Measurements from ENCODE around the gene AGBL3.

AGBL3 gene

GRCh38 chr7:135074096-135074495 is 87.8 kb downstream of the AGBL3 start:
- Histone ChIP-seq H3K4me1 (ENCODE audit: control insufficient read depth, insufficient read depth, low read length, poor library complexity, severe bottlenecking) (no peaks in the 10 kb centered on the region), H3K4me3 (ENCODE audit: insufficient read depth, low read depth, low read length, poor library complexity, severe bottlenecking) (no peak overlapping the region), H3K27ac (ENCODE audit: insufficient read depth, low read length, poor library complexity, severe bottlenecking) (no peak overlapping the region), H3K36me3 (ENCODE audit: control insufficient read depth, insufficient read depth, low read length) (no peaks in the 10 kb centered on the region), H3K9me3 (ENCODE audit: control insufficient read depth, low read length) (no peaks in the 10 kb centered on the region), H3K27me3 (replicated peaks; ENCODE audit: control insufficient read depth, insufficient read depth, low read length, poor library complexity, severe bottlenecking) (no peaks in the 10 kb centered on the region)
- DNase-seq, result no peak

GRCh38 chr7:135074531-135074930 is 88.2 kb downstream of the AGBL3 start:
- Histone ChIP-seq H3K36me3 (ENCODE audit: control insufficient read depth, insufficient read depth, low read length) (no peaks in the 10 kb centered on the region), H3K4me1 (ENCODE audit: control insufficient read depth, insufficient read depth, low read length, poor library complexity, severe bottlenecking) (no peaks in the 10 kb centered on the region), H3K27ac (ENCODE audit: insufficient read depth, low read length, poor library complexity, severe bottlenecking) (no peak overlapping the region), H3K4me3 (ENCODE audit: insufficient read depth, low read depth, low read length, poor library complexity, severe bottlenecking) (no peak overlapping the region), H3K9me3 (ENCODE audit: control insufficient read depth, low read length) (no peaks in the 10 kb centered on the region), H3K27me3 (replicated peaks; ENCODE audit: control insufficient read depth, insufficient read depth, low read length, poor library complexity, severe bottlenecking) (no peaks in the 10 kb centered on the region)
- DNase-seq, result no peak

GRCh38 chr7:135075716-135076115 is 89.4 kb downstream of the AGBL3 start:
- no peaks in the 10 kb centered on the region for H3K4me1 ChIP-seq (ENCODE audit: control insufficient read depth, insufficient read depth, low read length, poor library complexity, severe bottlenecking)
- no peaks in the 10 kb centered on the region for H3K36me3 ChIP-seq (ENCODE audit: control insufficient read depth, insufficient read depth, low read length)
- no peak overlapping the region for H3K4me3 ChIP-seq (ENCODE audit: insufficient read depth, low read depth, low read length, poor library complexity, severe bottlenecking)
- no peak overlapping the region for H3K27ac ChIP-seq (ENCODE audit: insufficient read depth, low read length, poor library complexity, severe bottlenecking)
- H3K27me3 ChIP-seq (replicated peaks; ENCODE audit: control insufficient read depth, insufficient read depth, low read length, poor library complexity, severe bottlenecking), result no peaks in the 10 kb centered on the region
- no peak for DNase-seq
- H3K9me3 ChIP-seq (ENCODE audit: control insufficient read depth, low read length), result no peaks in the 10 kb centered on the region

- H3K9me3 ChIP-seq (ENCODE audit: control insufficient read depth, low read length), result no peaks in the 10 kb centered on the region
- no peaks in the 10 kb centered on the region for H3K36me3 ChIP-seq (ENCODE audit: control insufficient read depth, insufficient read depth, low read length)
- H3K4me1 ChIP-seq (ENCODE audit: control insufficient read depth, insufficient read depth, low read length, poor library complexity, severe bottlenecking), result no peaks in the 10 kb centered on the region
- H3K27me3 ChIP-seq (replicated peaks; ENCODE audit: control insufficient read depth, insufficient read depth, low read length, poor library complexity, severe bottlenecking), result no peaks in the 10 kb centered on the region
- no peak for DNase-seq
- H3K27ac ChIP-seq (ENCODE audit: insufficient read depth, low read length, poor library complexity, severe bottlenecking), result no peak overlapping the region
- H3K4me3 ChIP-seq (ENCODE audit: insufficient read depth, low read depth, low read length, poor library complexity, severe bottlenecking), result no peak overlapping the region
These were observed 90.6 kb downstream of the AGBL3 start for GRCh38 chr7:135076882-135077281.

GRCh38 chr7:135077642-135078041 is 91.3 kb downstream of the AGBL3 start:
- Histone ChIP-seq H3K9me3 (ENCODE audit: control insufficient read depth, low read length) (no peaks in the 10 kb centered on the region), H3K27ac (ENCODE audit: insufficient read depth, low read length, poor library complexity, severe bottlenecking) (no peak overlapping the region), H3K4me3 (ENCODE audit: insufficient read depth, low read depth, low read length, poor library complexity, severe bottlenecking) (no peak overlapping the region), H3K36me3 (ENCODE audit: control insufficient read depth, insufficient read depth, low read length) (no peaks in the 10 kb centered on the region), H3K4me1 (ENCODE audit: control insufficient read depth, insufficient read depth, low read length, poor library complexity, severe bottlenecking) (no peaks in the 10 kb centered on the region), H3K27me3 (replicated peaks; ENCODE audit: control insufficient read depth, insufficient read depth, low read length, poor library complexity, severe bottlenecking) (no peaks in the 10 kb centered on the region)
- no peak for DNase-seq

GRCh38 chr7:135078051-135078450 is 91.7 kb downstream of the AGBL3 start:
- DNase-seq, result no peak
- H3K4me1 ChIP-seq (ENCODE audit: control insufficient read depth, insufficient read depth, low read length, poor library complexity, severe bottlenecking), result no peaks in the 10 kb centered on the region
- H3K36me3 ChIP-seq (ENCODE audit: control insufficient read depth, insufficient read depth, low read length), result no peaks in the 10 kb centered on the region
- H3K9me3 ChIP-seq (ENCODE audit: control insufficient read depth, low read length), result no peaks in the 10 kb centered on the region
- H3K4me3 ChIP-seq (ENCODE audit: insufficient read depth, low read depth, low read length, poor library complexity, severe bottlenecking), result no peak overlapping the region
- no peak overlapping the region for H3K27ac ChIP-seq (ENCODE audit: insufficient read depth, low read length, poor library complexity, severe bottlenecking)
- H3K27me3 ChIP-seq (replicated peaks; ENCODE audit: control insufficient read depth, insufficient read depth, low read length, poor library complexity, severe bottlenecking), result no peaks in the 10 kb centered on the region

- H3K4me1 ChIP-seq (ENCODE audit: control insufficient read depth, insufficient read depth, low read length, poor library complexity, severe bottlenecking), result no peaks in the 10 kb centered on the region
- no peak overlapping the region for H3K4me3 ChIP-seq (ENCODE audit: insufficient read depth, low read depth, low read length, poor library complexity, severe bottlenecking)
- no peaks in the 10 kb centered on the region for H3K27me3 ChIP-seq (replicated peaks; ENCODE audit: control insufficient read depth, insufficient read depth, low read length, poor library complexity, severe bottlenecking)
- H3K9me3 ChIP-seq (ENCODE audit: control insufficient read depth, low read length), result no peaks in the 10 kb centered on the region
- H3K36me3 ChIP-seq (ENCODE audit: control insufficient read depth, insufficient read depth, low read length), result no peaks in the 10 kb centered on the region
- no peak for DNase-seq
- no peak overlapping the region for H3K27ac ChIP-seq (ENCODE audit: insufficient read depth, low read length, poor library complexity, severe bottlenecking)
These were observed 92.8 kb downstream of the AGBL3 start for GRCh38 chr7:135079068-135079467.

- Histone ChIP-seq H3K27ac (ENCODE audit: insufficient read depth, low read length, poor library complexity, severe bottlenecking) (no peak overlapping the region), H3K9me3 (ENCODE audit: control insufficient read depth, low read length) (no peaks in the 10 kb centered on the region), H3K36me3 (ENCODE audit: control insufficient read depth, insufficient read depth, low read length) (no peaks in the 10 kb centered on the region), H3K27me3 (replicated peaks; ENCODE audit: control insufficient read depth, insufficient read depth, low read length, poor library complexity, severe bottlenecking) (no peaks in the 10 kb centered on the region), H3K4me3 (ENCODE audit: insufficient read depth, low read depth, low read length, poor library complexity, severe bottlenecking) (no peak overlapping the region), H3K4me1 (ENCODE audit: control insufficient read depth, insufficient read depth, low read length, poor library complexity, severe bottlenecking) (no peaks in the 10 kb centered on the region)
- no peak for DNase-seq
These were observed 96.7 kb downstream of the AGBL3 start for GRCh38 chr7:135083005-135083404.

GRCh38 chr7:135088566-135088965 is 102.3 kb downstream of the AGBL3 start:
- Histone ChIP-seq H3K27ac (ENCODE audit: insufficient read depth, low read length, poor library complexity, severe bottlenecking) (no peak overlapping the region), H3K36me3 (ENCODE audit: control insufficient read depth, insufficient read depth, low read length) (no peaks in the 10 kb centered on the region), H3K4me1 (ENCODE audit: control insufficient read depth, insufficient read depth, low read length, poor library complexity, severe bottlenecking) (no peaks in the 10 kb centered on the region), H3K4me3 (ENCODE audit: insufficient read depth, low read depth, low read length, poor library complexity, severe bottlenecking) (no peak overlapping the region), H3K27me3 (replicated peaks; ENCODE audit: control insufficient read depth, insufficient read depth, low read length, poor library complexity, severe bottlenecking) (no peaks in the 10 kb centered on the region), H3K9me3 (ENCODE audit: control insufficient read depth, low read length) (no peaks in the 10 kb centered on the region)
- DNase-seq, result no peak

GRCh38 chr7:135091717-135092116 is 105.4 kb downstream of the AGBL3 start:
- Histone ChIP-seq H3K4me1 (ENCODE audit: control insufficient read depth, insufficient read depth, low read length, poor library complexity, severe bottlenecking) (no peaks in the 10 kb centered on the region), H3K27ac (ENCODE audit: insufficient read depth, low read length, poor library complexity, severe bottlenecking) (no peak overlapping the region), H3K27me3 (replicated peaks; ENCODE audit: control insufficient read depth, insufficient read depth, low read length, poor library complexity, severe bottlenecking) (no peaks in the 10 kb centered on the region), H3K4me3 (ENCODE audit: insufficient read depth, low read depth, low read length, poor library complexity, severe bottlenecking) (no peak overlapping the region), H3K9me3 (ENCODE audit: control insufficient read depth, low read length) (no peaks in the 10 kb centered on the region), H3K36me3 (ENCODE audit: control insufficient read depth, insufficient read depth, low read length) (no peaks in the 10 kb centered on the region)
- DNase-seq, result no peak

Data from effector memory CD4-positive, alpha-beta T cell (primary cell).